ENCODE data around the gene MPPED2.

MPPED2 gene

DNA sequence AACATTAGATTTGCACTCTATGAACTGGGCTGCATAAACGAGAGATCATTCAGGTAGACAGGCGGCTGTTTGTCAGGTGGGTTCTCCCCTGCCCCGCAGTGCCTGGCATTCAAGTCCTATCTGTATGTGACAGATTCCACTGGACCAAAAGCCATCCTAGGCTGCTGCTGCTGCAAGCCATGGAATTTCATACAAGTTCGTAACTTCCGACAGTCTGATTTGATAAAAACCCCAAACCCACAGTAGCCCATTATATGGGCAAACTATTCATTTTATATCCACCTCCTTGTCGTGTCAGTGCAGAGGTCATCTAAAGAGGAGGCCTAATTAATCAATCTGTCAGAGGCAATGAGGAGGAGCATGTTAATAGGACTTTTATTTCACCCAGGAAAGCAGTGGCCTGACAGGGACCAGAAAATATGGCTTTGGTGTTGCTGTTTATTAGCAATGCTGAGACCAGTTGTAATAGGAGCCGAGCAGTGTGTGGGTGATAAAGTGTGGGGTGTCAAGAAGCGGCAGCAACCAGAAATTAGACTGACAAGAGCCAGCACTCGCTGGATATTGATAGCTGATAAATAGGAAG is 139.0 kb downstream of the MPPED2 start:
- DNase-seq (ENCODE audit: low read depth, low spot score), result no peak
- Histone ChIP-seq H3K9ac (ENCODE audit: insufficient read length, low read depth) (no peak overlapping the region), H3K4me1 (ENCODE audit: insufficient read depth, insufficient read length) (no peaks in the 10 kb centered on the region), H3K36me3 (ENCODE audit: insufficient read depth, insufficient read length, low read length) (no peaks in the 10 kb centered on the region), H3K27me3 (ENCODE audit: insufficient read depth, insufficient read length) (peaks cover 3% of the 10 kb centered on the region), H3K4me3 (ENCODE audit: insufficient read length, low read depth) (no peak overlapping the region), H3K9me3 (ENCODE audit: insufficient read depth, low read length) (no peaks in the 10 kb centered on the region)
- no peak for TF ChIP-seq ZNF274 (IDR thresholded peaks at IDR 0.05; ENCODE audit: low read depth, low read length)
- no peak for TF ChIP-seq SUZ12 (IDR thresholded peaks at IDR 0.05; ENCODE audit: extremely low read depth, insufficient read depth, insufficient read length)
- no peak for TF ChIP-seq YY1 (IDR thresholded peaks at IDR 0.05; ENCODE audit: insufficient read depth, insufficient read length)

- Histone ChIP-seq H3K27me3 (ENCODE audit: insufficient read depth, insufficient read length) (peaks cover 3% of the 10 kb centered on the region), H3K36me3 (ENCODE audit: insufficient read depth, insufficient read length, low read length) (no peaks in the 10 kb centered on the region), H3K9ac (ENCODE audit: insufficient read length, low read depth) (no peak overlapping the region), H3K9me3 (ENCODE audit: insufficient read depth, low read length) (no peaks in the 10 kb centered on the region), H3K4me3 (ENCODE audit: insufficient read length, low read depth) (no peak overlapping the region), H3K4me1 (ENCODE audit: insufficient read depth, insufficient read length) (no peaks in the 10 kb centered on the region)
- DNase-seq (ENCODE audit: low read depth, low spot score), result no peak
- TF ChIP-seq YY1 (IDR thresholded peaks at IDR 0.05; ENCODE audit: insufficient read depth, insufficient read length), result no peak
- no peak for TF ChIP-seq SUZ12 (IDR thresholded peaks at IDR 0.05; ENCODE audit: extremely low read depth, insufficient read depth, insufficient read length)
- no peak for TF ChIP-seq ZNF274 (IDR thresholded peaks at IDR 0.05; ENCODE audit: low read depth, low read length)
These were observed 139.6 kb downstream of the MPPED2 start for GRCh38 chr11:30446520-30446919.

DNA sequence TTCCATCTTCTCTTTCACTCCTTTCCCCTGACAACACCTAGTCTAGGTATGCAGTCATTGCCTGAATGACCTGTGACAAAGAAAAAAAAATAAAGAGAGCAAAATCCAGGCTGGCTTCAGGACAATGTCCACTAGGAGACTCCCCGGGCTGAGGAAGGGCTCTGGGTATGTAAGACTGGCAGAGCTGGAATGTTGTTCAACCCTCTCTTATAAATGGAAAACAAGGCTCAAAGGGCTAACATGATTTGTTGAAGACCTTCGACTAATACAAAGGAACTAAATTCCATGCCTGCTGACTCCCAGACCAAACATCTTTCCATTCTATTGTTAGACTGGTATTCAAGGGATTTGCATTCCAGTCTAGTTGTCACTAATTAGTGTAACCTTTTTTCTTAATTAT is 141.1 kb downstream of the MPPED2 start:
- Histone ChIP-seq H3K36me3 (ENCODE audit: insufficient read depth, insufficient read length, low read length) (no peaks in the 10 kb centered on the region), H3K27me3 (ENCODE audit: insufficient read depth, insufficient read length) (peaks cover 3% of the 10 kb centered on the region), H3K9ac (ENCODE audit: insufficient read length, low read depth) (no peak overlapping the region), H3K4me1 (ENCODE audit: insufficient read depth, insufficient read length) (no peaks in the 10 kb centered on the region), H3K4me3 (ENCODE audit: insufficient read length, low read depth) (no peak overlapping the region), H3K9me3 (ENCODE audit: insufficient read depth, low read length) (no peaks in the 10 kb centered on the region)
- TF ChIP-seq SUZ12 (IDR thresholded peaks at IDR 0.05; ENCODE audit: extremely low read depth, insufficient read depth, insufficient read length) (no peak), YY1 (IDR thresholded peaks at IDR 0.05; ENCODE audit: insufficient read depth, insufficient read length) (no peak), ZNF274 (IDR thresholded peaks at IDR 0.05; ENCODE audit: low read depth, low read length) (no peak)
- DNase-seq (ENCODE audit: low read depth, low spot score), result no peak

DNA sequence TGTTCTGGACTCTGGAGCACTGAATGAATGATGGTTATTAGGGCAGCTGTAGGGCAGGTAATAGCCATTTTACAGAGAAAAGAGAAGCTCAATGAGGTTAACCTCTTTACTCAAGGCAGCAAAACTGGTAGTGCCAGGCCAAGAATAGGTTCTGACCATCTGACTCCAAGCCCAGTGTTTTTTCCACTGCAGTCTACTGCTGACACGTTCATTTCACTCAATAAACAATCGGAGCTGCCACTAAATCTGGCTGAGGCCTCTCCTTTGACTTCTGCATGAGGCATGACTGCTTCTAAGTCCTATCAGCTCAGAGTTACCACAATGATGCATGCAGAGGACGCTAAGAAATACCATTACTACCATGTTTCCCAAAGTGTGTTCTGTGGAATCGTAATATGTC is 145.6 kb downstream of the MPPED2 start:
- no peak overlapping the region for H3K9ac ChIP-seq (ENCODE audit: insufficient read length, low read depth)
- H3K36me3 ChIP-seq (ENCODE audit: insufficient read depth, insufficient read length, low read length), result no peaks in the 10 kb centered on the region
- DNase-seq (ENCODE audit: low read depth, low spot score), result no peak
- H3K4me3 ChIP-seq (ENCODE audit: insufficient read length, low read depth), result no peak overlapping the region
- H3K4me1 ChIP-seq (ENCODE audit: insufficient read depth, insufficient read length), result no peaks in the 10 kb centered on the region
- no peaks in the 10 kb centered on the region for H3K9me3 ChIP-seq (ENCODE audit: insufficient read depth, low read length)
- no peaks in the 10 kb centered on the region for H3K27me3 ChIP-seq (ENCODE audit: insufficient read depth, insufficient read length)
- TF ChIP-seq YY1 (IDR thresholded peaks at IDR 0.05; ENCODE audit: insufficient read depth, insufficient read length) (no peak), ZNF274 (IDR thresholded peaks at IDR 0.05; ENCODE audit: low read depth, low read length) (no peak), SUZ12 (IDR thresholded peaks at IDR 0.05; ENCODE audit: extremely low read depth, insufficient read depth, insufficient read length) (no peak)

DNA sequence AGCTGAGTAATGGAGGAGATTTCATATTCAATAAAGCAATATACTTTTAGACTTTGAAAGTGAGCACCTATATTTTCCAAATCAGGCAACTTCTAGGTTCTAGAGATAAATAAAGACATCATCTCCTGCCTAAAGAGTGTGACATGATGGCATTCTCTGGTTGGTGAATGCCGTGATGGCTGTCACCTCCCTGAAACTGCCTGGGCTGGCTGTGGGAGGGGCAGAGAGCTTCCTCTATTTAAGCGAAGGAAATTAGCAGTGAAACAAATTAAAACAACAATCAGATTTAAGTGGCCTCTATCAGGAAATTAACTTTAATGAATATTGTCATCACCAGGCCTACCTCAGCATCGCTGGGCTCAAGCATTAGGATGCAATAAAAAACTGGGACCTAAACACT is 149.4 kb downstream of the MPPED2 start:
- DNase-seq (ENCODE audit: low read depth, low spot score), result no peak
- no peak overlapping the region for H3K4me3 ChIP-seq (ENCODE audit: insufficient read length, low read depth)
- H3K4me1 ChIP-seq (ENCODE audit: insufficient read depth, insufficient read length), result no peaks in the 10 kb centered on the region
- no peaks in the 10 kb centered on the region for H3K27me3 ChIP-seq (ENCODE audit: insufficient read depth, insufficient read length)
- no peak overlapping the region for H3K9ac ChIP-seq (ENCODE audit: insufficient read length, low read depth)
- no peaks in the 10 kb centered on the region for H3K36me3 ChIP-seq (ENCODE audit: insufficient read depth, insufficient read length, low read length)
- no peak for TF ChIP-seq ZNF274 (IDR thresholded peaks at IDR 0.05; ENCODE audit: low read depth, low read length)
- TF ChIP-seq YY1 (IDR thresholded peaks at IDR 0.05; ENCODE audit: insufficient read depth, insufficient read length), result no peak
- no peak for TF ChIP-seq SUZ12 (IDR thresholded peaks at IDR 0.05; ENCODE audit: extremely low read depth, insufficient read depth, insufficient read length)
- no peaks in the 10 kb centered on the region for H3K9me3 ChIP-seq (ENCODE audit: insufficient read depth, low read length)

DNA sequence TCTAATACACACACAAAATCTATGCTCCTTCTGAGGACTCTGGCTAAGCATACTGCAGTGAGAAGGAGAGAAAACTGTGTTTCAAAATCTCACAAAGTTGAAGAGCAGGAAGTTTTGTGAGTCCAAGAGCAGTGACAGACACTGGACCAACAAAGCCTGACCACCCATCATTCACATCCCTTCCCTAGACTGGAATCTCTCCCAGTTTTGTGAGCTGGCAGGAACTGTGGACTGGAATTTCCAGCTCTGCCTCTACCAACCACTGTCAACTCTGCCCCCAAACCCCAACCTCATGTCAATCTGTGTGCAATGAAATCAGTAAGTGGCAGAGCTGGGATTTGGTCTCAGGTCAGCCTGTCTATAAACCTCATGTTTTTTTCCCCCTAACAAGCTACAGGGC is 150.7 kb downstream of the MPPED2 start:
- TF ChIP-seq SUZ12 (IDR thresholded peaks at IDR 0.05; ENCODE audit: extremely low read depth, insufficient read depth, insufficient read length) (no peak), YY1 (IDR thresholded peaks at IDR 0.05; ENCODE audit: insufficient read depth, insufficient read length) (no peak), ZNF274 (IDR thresholded peaks at IDR 0.05; ENCODE audit: low read depth, low read length) (no peak)
- no peak for DNase-seq (ENCODE audit: low read depth, low spot score)
- Histone ChIP-seq H3K9ac (ENCODE audit: insufficient read length, low read depth) (no peak overlapping the region), H3K4me3 (ENCODE audit: insufficient read length, low read depth) (no peak overlapping the region), H3K36me3 (ENCODE audit: insufficient read depth, insufficient read length, low read length) (no peaks in the 10 kb centered on the region), H3K4me1 (ENCODE audit: insufficient read depth, insufficient read length) (no peaks in the 10 kb centered on the region), H3K9me3 (ENCODE audit: insufficient read depth, low read length) (no peaks in the 10 kb centered on the region), H3K27me3 (ENCODE audit: insufficient read depth, insufficient read length) (no peaks in the 10 kb centered on the region)

- H3K36me3 ChIP-seq (ENCODE audit: insufficient read depth, insufficient read length, low read length), result no peaks in the 10 kb centered on the region
- H3K4me3 ChIP-seq (ENCODE audit: insufficient read length, low read depth), result no peak overlapping the region
- H3K9ac ChIP-seq (ENCODE audit: insufficient read length, low read depth), result no peak overlapping the region
- no peaks in the 10 kb centered on the region for H3K27me3 ChIP-seq (ENCODE audit: insufficient read depth, insufficient read length)
- no peak for DNase-seq (ENCODE audit: low read depth, low spot score)
- H3K9me3 ChIP-seq (ENCODE audit: insufficient read depth, low read length), result no peaks in the 10 kb centered on the region
- TF ChIP-seq YY1 (IDR thresholded peaks at IDR 0.05; ENCODE audit: insufficient read depth, insufficient read length) (no peak), ZNF274 (IDR thresholded peaks at IDR 0.05; ENCODE audit: low read depth, low read length) (no peak), SUZ12 (IDR thresholded peaks at IDR 0.05; ENCODE audit: extremely low read depth, insufficient read depth, insufficient read length) (no peak)
- H3K4me1 ChIP-seq (ENCODE audit: insufficient read depth, insufficient read length), result no peaks in the 10 kb centered on the region
These were observed 151.3 kb downstream of the MPPED2 start for GRCh38 chr11:30434901-30435300.
